HepG2 (cell line): ENCODE data around the gene CASTOR1.

Source experiments
- CREB3 ChIP-seq: sonication (generic); formaldehyde crosslinking; IDR thresholded peaks from 2 replicates; pipeline ENCODE4 v1.5.0; 2020; ENCODE audit warnings: missing genetic modification reagents
- ETV6 ChIP-seq: sonication (generic); formaldehyde crosslinking; conservative IDR thresholded peaks from 2 replicates; pipeline ENCODE4 v1.4.0; 2020; ENCODE audit warnings: missing genetic modification reagents
- EZH2 ChIP-seq: conservative IDR thresholded peaks from 2 replicates; pipeline ENCODE4 v1.6.1; 2012; ENCODE audit warnings: mild to moderate bottlenecking, low read depth, low read length, moderate library complexity
- KDM5B ChIP-seq: sonication (generic); formaldehyde crosslinking; IDR thresholded peaks from 2 replicates; pipeline ENCODE4 v1.4.0; 2020; ENCODE audit warnings: missing genetic modification reagents, mild to moderate bottlenecking, borderline replicate concordance
- NR2F1 ChIP-seq, 2 experiments: fragments of 450-650 bp in 1 of 2; formaldehyde crosslinking in 1 of 2; IDR thresholded peaks; 2 replicates each; pipeline versions ENCODE4 v1.5.0 to v1.6.1; 2016 to 2020; ENCODE audit warnings: mild to moderate bottlenecking in 1 of 2, missing compliant biosample characterization in 1 of 2, missing genetic modification reagents in 1 of 2, moderate library complexity in 1 of 2
- POLR2A ChIP-seq, 2 experiments: IDR thresholded peaks; 2 replicates each; pipeline ENCODE4 v1.6.1; 2011; ENCODE audit warnings: low read depth in 2 of 2, low read length in 2 of 2, mild to moderate bottlenecking in 1 of 2, moderate library complexity in 1 of 2; ENCODE audit not compliant: insufficient read depth in 1 of 2
- XBP1 ChIP-seq: sonication (generic); formaldehyde crosslinking; IDR thresholded peaks from 2 replicates; pipeline ENCODE4 v1.5.0; 2020; ENCODE audit warnings: missing genetic modification reagents
- ZNF207 ChIP-seq: fragments of 450-650 bp; IDR thresholded peaks from 2 replicates; pipeline ENCODE4 v1.6.1; 2016; ENCODE audit warnings: antibody characterized with exemption, borderline replicate concordance
- ZNF709 ChIP-seq: sonication (generic); formaldehyde crosslinking; IDR thresholded peaks from 2 replicates; pipeline ENCODE4 v1.5.0; 2020; ENCODE audit warnings: mild to moderate bottlenecking, missing genetic modification reagents
- ZSCAN30 ChIP-seq: sonication (generic); formaldehyde crosslinking; IDR thresholded peaks from 2 replicates; pipeline ENCODE4 v1.5.0; 2020; ENCODE audit warnings: mild to moderate bottlenecking, missing genetic modification reagents
- TF ChIP-seq, protein P1 (sequence below): sonication (generic); formaldehyde crosslinking; IDR thresholded peaks from 2 replicates; pipeline ENCODE4 v1.5.0; 2020; ENCODE audit warnings: mild to moderate bottlenecking, missing genetic modification reagents, moderate library complexity
- TF ChIP-seq, protein P2 (sequence below): IDR thresholded peaks from 2 replicates; pipeline ENCODE4 v1.6.1; 2012; ENCODE audit warnings: low read depth, low read length, improper control_type of control experiment

DNA sequence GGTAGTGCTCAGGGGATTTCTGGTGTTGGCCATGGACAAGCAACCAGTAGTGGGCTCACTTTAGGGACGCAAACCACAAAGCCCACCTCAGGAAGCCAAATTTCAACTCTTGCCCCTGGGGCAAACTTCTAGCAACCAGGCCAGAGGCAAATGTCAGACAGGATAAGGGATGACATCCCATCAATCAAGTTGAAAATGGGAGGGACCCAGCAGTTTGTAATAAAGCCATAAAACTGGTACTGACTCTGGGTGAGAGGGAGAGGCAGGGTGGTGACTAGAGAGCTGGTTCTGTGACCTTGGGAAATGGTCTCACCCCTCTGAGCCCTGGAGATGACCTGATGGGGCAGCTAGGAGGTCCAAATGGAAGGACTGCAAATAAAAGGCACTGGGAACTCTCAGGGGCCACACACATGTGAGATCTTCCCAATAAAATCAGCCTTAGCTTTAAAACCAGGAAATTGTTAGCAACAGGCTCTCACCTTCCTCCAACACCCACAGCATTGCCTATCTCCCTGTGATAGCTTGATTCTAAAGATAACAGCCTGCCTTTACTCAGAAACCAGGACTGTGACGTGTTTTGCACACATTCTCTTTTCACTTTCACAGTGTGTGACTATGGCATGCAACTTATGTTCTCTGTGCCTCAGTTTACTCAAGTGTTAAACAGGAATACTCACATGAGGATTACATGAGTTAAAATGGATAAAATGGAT is 43.8 kb upstream of the CASTOR1 start:
- TF ChIP-seq, protein P1, sequence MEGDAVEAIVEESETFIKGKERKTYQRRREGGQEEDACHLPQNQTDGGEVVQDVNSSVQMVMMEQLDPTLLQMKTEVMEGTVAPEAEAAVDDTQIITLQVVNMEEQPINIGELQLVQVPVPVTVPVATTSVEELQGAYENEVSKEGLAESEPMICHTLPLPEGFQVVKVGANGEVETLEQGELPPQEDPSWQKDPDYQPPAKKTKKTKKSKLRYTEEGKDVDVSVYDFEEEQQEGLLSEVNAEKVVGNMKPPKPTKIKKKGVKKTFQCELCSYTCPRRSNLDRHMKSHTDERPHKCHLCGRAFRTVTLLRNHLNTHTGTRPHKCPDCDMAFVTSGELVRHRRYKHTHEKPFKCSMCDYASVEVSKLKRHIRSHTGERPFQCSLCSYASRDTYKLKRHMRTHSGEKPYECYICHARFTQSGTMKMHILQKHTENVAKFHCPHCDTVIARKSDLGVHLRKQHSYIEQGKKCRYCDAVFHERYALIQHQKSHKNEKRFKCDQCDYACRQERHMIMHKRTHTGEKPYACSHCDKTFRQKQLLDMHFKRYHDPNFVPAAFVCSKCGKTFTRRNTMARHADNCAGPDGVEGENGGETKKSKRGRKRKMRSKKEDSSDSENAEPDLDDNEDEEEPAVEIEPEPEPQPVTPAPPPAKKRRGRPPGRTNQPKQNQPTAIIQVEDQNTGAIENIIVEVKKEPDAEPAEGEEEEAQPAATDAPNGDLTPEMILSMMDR (CRISPR knock-in tag) = no peak
- TF ChIP-seq KDM5B (no peak), POLR2A (IDR thresholded peaks at IDR 0.05; ENCODE audit: insufficient read depth in 1 of 2, low read depth in 2 of 2, low read length in 2 of 2) (no peak), EZH2 (no peak), CREB3 (no peak), ZNF709 (CRISPR knock-in tag) (no peak), ZNF207 (no peak), ETV6 (CRISPR knock-in tag) (no peak), NR2F1 (CRISPR knock-in tag; IDR thresholded peaks at IDR 0.05) (no peak), XBP1 (CRISPR knock-in tag) (no peak), ZSCAN30 (no peak)
- TF ChIP-seq, protein P2, sequence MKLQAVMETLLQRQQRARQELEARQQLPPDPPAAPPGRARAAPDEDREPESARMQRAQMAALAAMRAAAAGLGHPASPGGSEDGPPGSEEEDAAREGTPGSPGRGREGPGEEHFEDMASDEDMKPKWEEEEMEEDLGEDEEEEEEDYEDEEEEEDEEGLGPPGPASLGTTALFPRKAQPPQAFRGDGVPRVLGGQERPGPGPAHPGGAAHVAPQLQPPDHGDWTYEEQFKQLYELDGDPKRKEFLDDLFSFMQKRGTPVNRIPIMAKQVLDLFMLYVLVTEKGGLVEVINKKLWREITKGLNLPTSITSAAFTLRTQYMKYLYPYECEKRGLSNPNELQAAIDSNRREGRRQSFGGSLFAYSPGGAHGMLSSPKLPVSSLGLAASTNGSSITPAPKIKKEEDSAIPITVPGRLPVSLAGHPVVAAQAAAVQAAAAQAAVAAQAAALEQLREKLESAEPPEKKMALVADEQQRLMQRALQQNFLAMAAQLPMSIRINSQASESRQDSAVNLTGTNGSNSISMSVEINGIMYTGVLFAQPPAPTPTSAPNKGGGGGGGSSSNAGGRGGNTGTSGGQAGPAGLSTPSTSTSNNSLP = no peak
